Retinal pigment epithelial cell (primary cell): ENCODE results near the gene TNFRSF19.

Experiments used
- DNase-seq: peaks from one replicate; pipeline ENCODE4 v3.0.0-alpha.2; 2010; ENCODE audit warnings: low read depth
- H3K4me3 ChIP-seq: 2 replicates; pipeline ENCODE4 v1.5.1; 2011; ENCODE audit warnings: mild to moderate bottlenecking, low read length, control low read depth, moderate library complexity
- TF ChIP-seq, protein P1 (sequence below): conservative IDR thresholded peaks from 2 replicates; pipeline ENCODE4 v1.5.1; 2011; ENCODE audit warnings: low read depth, low read length, control low read depth, inconsistent platforms

The TNFRSF19 gene

DNA sequence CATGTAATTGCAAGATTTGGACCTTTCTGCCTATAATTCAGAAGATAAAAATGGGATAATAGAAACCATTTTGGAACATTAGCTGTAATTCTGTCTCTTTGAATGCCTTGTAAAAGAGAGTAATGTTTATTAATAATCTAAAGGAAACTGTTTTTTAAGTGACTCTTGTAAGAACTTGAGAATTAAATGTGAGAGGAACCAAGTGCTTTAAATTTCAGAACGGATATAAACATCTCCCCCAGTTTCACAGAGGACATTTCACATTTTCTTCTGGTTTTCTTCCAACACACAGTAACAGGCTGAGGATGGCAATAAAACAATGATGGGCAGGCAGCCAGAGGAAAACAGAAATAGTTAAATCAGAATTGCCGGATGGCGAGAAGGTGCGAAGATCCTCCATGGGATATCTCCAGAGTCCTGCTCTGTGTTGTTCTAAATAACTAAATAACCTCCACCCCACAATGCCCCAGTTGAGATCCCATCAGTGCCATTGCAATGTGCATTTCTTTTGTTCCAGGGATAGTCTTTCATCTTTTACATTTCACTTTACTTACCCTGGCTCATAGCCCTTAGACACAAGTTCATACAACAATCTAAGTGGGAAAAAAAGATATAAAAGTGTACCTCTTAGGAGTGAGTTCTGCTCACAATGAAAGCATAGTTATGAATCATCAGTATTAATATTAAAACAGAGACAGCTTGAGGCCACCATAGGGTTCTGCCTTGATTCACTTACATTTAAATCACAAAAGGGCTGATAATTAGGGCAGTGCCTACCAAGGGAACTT is 73.3 kb downstream of the TNFRSF19 start:
- H3K4me3 ChIP-seq: no peak overlapping the region
- TF ChIP-seq, protein P1, sequence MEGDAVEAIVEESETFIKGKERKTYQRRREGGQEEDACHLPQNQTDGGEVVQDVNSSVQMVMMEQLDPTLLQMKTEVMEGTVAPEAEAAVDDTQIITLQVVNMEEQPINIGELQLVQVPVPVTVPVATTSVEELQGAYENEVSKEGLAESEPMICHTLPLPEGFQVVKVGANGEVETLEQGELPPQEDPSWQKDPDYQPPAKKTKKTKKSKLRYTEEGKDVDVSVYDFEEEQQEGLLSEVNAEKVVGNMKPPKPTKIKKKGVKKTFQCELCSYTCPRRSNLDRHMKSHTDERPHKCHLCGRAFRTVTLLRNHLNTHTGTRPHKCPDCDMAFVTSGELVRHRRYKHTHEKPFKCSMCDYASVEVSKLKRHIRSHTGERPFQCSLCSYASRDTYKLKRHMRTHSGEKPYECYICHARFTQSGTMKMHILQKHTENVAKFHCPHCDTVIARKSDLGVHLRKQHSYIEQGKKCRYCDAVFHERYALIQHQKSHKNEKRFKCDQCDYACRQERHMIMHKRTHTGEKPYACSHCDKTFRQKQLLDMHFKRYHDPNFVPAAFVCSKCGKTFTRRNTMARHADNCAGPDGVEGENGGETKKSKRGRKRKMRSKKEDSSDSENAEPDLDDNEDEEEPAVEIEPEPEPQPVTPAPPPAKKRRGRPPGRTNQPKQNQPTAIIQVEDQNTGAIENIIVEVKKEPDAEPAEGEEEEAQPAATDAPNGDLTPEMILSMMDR: no peak
- DNase-seq: no peak

DNA sequence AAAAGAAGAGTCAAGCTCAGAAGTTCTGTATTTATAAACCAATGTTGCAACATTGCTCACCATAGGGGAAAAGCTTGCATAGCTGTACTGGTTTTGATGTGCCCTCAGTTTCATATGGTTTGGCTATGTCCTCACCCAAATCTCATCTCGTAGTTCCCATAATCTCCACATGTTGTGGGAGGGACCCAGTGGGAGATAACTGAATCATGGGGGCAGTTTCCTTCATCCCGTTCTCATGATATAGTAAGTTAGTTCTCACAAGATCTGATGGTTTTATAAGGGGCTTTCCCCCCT is 73.9 kb downstream of the TNFRSF19 start:
- no peak overlapping the region for H3K4me3 ChIP-seq
- TF ChIP-seq, protein P1: no peak
- DNase-seq: no peak

DNA sequence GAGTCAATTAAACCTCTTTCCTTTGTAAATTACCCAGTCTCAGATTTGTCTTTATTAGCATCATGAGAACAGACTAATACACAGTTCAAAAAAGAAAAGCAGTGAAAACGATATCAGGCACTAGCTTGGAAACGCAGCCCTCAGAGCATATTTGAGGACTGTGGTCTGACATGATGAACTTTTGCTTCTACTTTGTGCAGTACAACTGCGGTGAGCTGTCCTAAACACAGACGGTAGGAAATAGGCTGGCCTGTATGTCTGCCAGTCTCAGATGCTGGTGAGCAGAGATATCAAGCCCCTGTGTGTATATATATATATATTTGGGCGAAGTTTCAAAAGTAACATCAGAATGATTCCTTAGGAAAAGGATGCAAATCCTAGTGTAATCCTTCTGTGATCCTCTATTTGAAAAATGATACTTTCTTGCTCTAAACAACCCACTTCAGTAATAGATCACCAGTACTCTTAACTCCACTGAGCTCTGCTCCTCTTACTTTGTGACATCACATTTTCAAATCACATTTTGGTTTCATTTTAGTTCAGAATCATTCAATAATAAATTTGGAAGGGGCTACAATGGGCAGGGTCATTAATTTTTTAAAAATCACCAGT is 74.4 kb downstream of the TNFRSF19 start:
- no peak for DNase-seq
- no peak overlapping the region for H3K4me3 ChIP-seq
- TF ChIP-seq, protein P1: no peak

DNA sequence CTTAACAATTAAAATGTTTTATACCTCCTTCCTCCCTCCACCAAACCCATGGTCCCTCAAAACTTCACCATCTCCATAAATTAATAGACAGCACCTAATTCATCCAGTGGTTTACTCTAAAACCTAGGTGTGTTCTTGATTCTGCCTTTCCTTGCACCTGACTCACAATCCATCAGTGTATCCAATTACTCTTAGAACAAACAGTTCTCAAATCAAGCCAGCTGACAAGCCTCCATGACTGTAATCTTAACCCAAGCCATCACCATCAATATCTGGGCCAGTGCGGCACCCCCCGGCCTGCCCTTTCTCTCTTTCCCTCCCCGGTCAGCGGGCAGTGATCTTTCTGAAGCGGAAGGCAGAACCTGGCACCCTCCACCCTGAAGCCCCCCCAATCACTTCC is 75.6 kb downstream of the TNFRSF19 start:
- H3K4me3 ChIP-seq: no peak overlapping the region
- TF ChIP-seq, protein P1: no peak
- no peak for DNase-seq

DNA sequence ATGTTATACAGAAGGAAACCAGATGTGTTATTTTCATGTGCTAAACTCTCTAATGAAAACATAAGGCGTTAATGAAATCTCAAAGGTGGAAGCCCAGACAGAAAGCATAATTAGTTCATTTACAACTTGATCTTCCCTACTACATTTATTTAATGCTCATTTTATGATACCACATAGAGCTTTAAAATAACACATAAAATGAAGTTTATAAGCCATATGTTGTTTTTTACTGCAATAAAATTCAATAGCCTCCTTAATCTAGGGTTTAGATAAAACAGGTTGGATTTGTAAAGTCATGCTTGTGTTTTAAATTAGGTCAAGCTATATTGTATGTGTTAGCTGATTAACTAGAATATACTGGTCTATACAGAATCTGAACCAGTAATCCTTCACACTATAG is 81.2 kb downstream of the TNFRSF19 start:
- no peak for DNase-seq
- TF ChIP-seq, protein P1: no peak
- no peak overlapping the region for H3K4me3 ChIP-seq

DNA sequence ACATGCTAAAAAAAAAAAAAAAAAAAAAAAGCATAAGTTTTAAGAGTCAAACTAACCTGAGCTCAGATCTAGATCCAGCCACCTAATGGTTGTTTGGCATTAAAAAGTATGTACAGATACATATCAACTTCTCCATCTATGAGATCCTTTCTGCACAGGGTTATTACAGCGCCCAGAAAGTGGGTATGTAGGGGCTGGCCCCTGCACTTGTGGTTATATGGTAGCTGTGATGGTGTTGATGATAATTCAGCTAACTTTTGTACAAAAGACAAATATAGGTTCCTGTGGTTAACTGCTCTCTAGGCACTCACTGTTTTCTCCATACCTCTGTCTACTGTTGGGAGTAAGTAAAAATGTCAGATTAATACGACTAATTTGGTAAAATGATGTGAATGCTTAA is 81.7 kb downstream of the TNFRSF19 start:
- H3K4me3 ChIP-seq: no peak overlapping the region
- TF ChIP-seq, protein P1: no peak
- DNase-seq: no peak
